IMR-90 (cell line): Measurements from ENCODE around the gene TOMM34. TPM values are rescaled to one million over a fixed set of nuclear protein-coding genes. Genes with fewer than 3 reads are reported as not detected.

Experiments used
- ATAC-seq: fragments of 200-7000 bp; cut with Tn5 transposase; 2 replicates; pipeline ENCODE4 v1.9.1; 2020; ENCODE audit warnings: low read depth, mild to moderate bottlenecking, moderate library complexity
- BruUV-seq: library from RNA; stranded (reverse); fragments of 400-500 nt; replicated peaks from 2 replicates; lab custom pipeline; 2021; lab: Mats Ljungman, UMichigan
- CTCF ChIA-PET: fragments of 300-600 bp; formaldehyde crosslinking; extraction: SDS; loops from one replicate; lab custom pipeline; 2021; ENCODE audit warnings: antibody characterized with exemption; lab: Yijun Ruan, JAX
- POLR2A ChIA-PET: fragments of 300-600 bp; sonication (Branson Sonifier 250); formaldehyde crosslinking; loops from one replicate; lab custom pipeline; 2022; ENCODE audit warnings: antibody characterized with exemption; ENCODE audit not compliant: unreplicated experiment; lab: Charles Lee
- DNase-seq: peaks from one replicate; pipeline ENCODE4 v3.0.0; 2013
- H2AFZ ChIP-seq: replicated peaks from 2 replicates; pipeline ENCODE3; 2013; ENCODE audit warnings: low read length, mild to moderate bottlenecking; ENCODE audit not compliant: poor library complexity
- H2AK5ac ChIP-seq: 2 replicates; pipeline ENCODE4 v1.6.1; 2013; ENCODE audit warnings: low read depth, low read length, inconsistent platforms
- H2AK9ac ChIP-seq: replicated peaks from 2 replicates; pipeline ENCODE3; 2013; ENCODE audit warnings: mild to moderate bottlenecking, low read depth, low read length, moderate library complexity; ENCODE audit not compliant: poor library complexity
- H2BK120ac ChIP-seq: 2 replicates; pipeline ENCODE4 v1.6.1; 2013; ENCODE audit warnings: low read depth, low read length, inconsistent platforms
- H2BK15ac ChIP-seq: 3 replicates; pipeline ENCODE4 v1.6.1; 2013; ENCODE audit warnings: low read depth, low read length, inconsistent platforms
- H2BK20ac ChIP-seq: 2 replicates; pipeline ENCODE4 v1.6.1; 2013; ENCODE audit warnings: low read depth, mild to moderate bottlenecking, inconsistent platforms, low read length, moderate library complexity
- H2BK5ac ChIP-seq: 2 replicates; pipeline ENCODE4 v1.6.1; 2013; ENCODE audit warnings: mild to moderate bottlenecking, low read depth, low read length, inconsistent platforms; ENCODE audit not compliant: poor library complexity, severe bottlenecking
- H3K14ac ChIP-seq: replicated peaks from 2 replicates; pipeline ENCODE4 v1.6.1; 2013; ENCODE audit warnings: low read depth, low read length, inconsistent platforms
- H3K18ac ChIP-seq: 2 replicates; pipeline ENCODE4 v1.6.1; 2013; ENCODE audit warnings: low read depth, low read length, control low read depth
- H3K23ac ChIP-seq: 2 replicates; pipeline ENCODE4 v1.6.1; 2013; ENCODE audit warnings: low read depth, low read length, inconsistent platforms
- H3K27ac ChIP-seq: 2 replicates; pipeline ENCODE4 v1.5.1; 2013; ENCODE audit warnings: mild to moderate bottlenecking, control low read depth, low read length; ENCODE audit not compliant: insufficient read depth
- H3K27me3 ChIP-seq: 2 replicates; pipeline ENCODE4 v1.6.1; 2013; ENCODE audit warnings: low read length; ENCODE audit not compliant: control insufficient read depth, insufficient read depth
- H3K36me3 ChIP-seq: 2 replicates; pipeline ENCODE4 v1.6.1; 2013; ENCODE audit warnings: low read length, mixed read lengths; ENCODE audit not compliant: control insufficient read depth, insufficient read depth
- H3K4ac ChIP-seq: 2 replicates; pipeline ENCODE4 v1.6.1; 2013; ENCODE audit warnings: low read depth, low read length, inconsistent platforms
- H3K4me1 ChIP-seq: 2 replicates; pipeline ENCODE4 v1.6.1; 2013; ENCODE audit warnings: low read length, mixed read lengths; ENCODE audit not compliant: control insufficient read depth, insufficient read depth
- H3K4me2 ChIP-seq: 2 replicates; pipeline ENCODE4 v1.6.1; 2013; ENCODE audit warnings: low read depth, mild to moderate bottlenecking, control low read depth, low read length, moderate library complexity
- H3K4me3 ChIP-seq: 2 replicates; pipeline ENCODE4 v1.5.1; 2013; ENCODE audit warnings: low read depth, mild to moderate bottlenecking, control low read depth, low read length, moderate library complexity; ENCODE audit not compliant: insufficient read depth
- H3K56ac ChIP-seq: 2 replicates; pipeline ENCODE4 v1.6.1; 2013; ENCODE audit warnings: low read length, inconsistent platforms; ENCODE audit not compliant: insufficient read depth; ENCODE audit errors: extremely low read depth
- H3K79me1 ChIP-seq, 2 experiments: 2 replicates each; pipeline ENCODE4 v1.6.1; 2013; ENCODE audit warnings: low read length in 2 of 2, inconsistent platforms in 1 of 2, low read depth in 1 of 2
- H3K9ac ChIP-seq: 2 replicates; pipeline ENCODE4 v1.6.1; 2013; ENCODE audit warnings: low read depth, low read length, control low read depth
- H3K9me1 ChIP-seq: 2 replicates; pipeline ENCODE4 v1.6.1; 2013; ENCODE audit warnings: low read length, inconsistent platforms; ENCODE audit not compliant: insufficient read depth
- H3K9me3 ChIP-seq: 2 replicates; pipeline ENCODE4 v1.6.1; 2013; ENCODE audit warnings: low read length; ENCODE audit not compliant: control insufficient read depth, insufficient read depth
- H4K20me1 ChIP-seq: 2 replicates; pipeline ENCODE4 v1.6.1; 2013; ENCODE audit warnings: low read length, inconsistent platforms; ENCODE audit not compliant: insufficient read depth
- H4K5ac ChIP-seq: 2 replicates; pipeline ENCODE4 v1.6.1; 2013; ENCODE audit warnings: mild to moderate bottlenecking, low read depth, low read length, control low read depth
- H4K8ac ChIP-seq, 2 experiments: 2 replicates each; pipeline ENCODE4 v1.6.1; 2013; ENCODE audit warnings: low read depth in 2 of 2, low read length in 2 of 2, control low read depth in 1 of 2, inconsistent platforms in 1 of 2
- H4K91ac ChIP-seq: 2 replicates; pipeline ENCODE4 v1.6.1; 2013; ENCODE audit warnings: low read depth, low read length, inconsistent platforms; ENCODE audit not compliant: insufficient read depth
- CEBPB ChIP-seq: IDR thresholded peaks from 2 replicates; pipeline ENCODE4 v1.6.1; 2012; ENCODE audit warnings: low read depth, low read length, improper control_type of control experiment
- CHD1 ChIP-seq: IDR thresholded peaks from 2 replicates; pipeline ENCODE4 v1.6.1; 2012; ENCODE audit warnings: low read depth, low read length, improper control_type of control experiment
- MAFK ChIP-seq: IDR thresholded peaks from 2 replicates; pipeline ENCODE4 v1.6.1; 2012; ENCODE audit warnings: low read depth, low read length, improper control_type of control experiment
- MXI1 ChIP-seq: IDR thresholded peaks from 2 replicates; pipeline ENCODE4 v1.6.1; 2012; ENCODE audit warnings: low read depth, mild to moderate bottlenecking, low read length, moderate library complexity, borderline replicate concordance
- NFE2L2 ChIP-seq: fragments of 150-350 bp; IDR thresholded peaks from 2 replicates; pipeline ENCODE4 v1.6.1; 2016; ENCODE audit warnings: low read depth, mild to moderate bottlenecking, low read length
- POLR2A ChIP-seq: IDR thresholded peaks from 2 replicates; pipeline ENCODE4 v1.6.1; 2012; ENCODE audit warnings: mild to moderate bottlenecking, low read depth, low read length
- WGBS, 2 experiments: methylation state at CpG; one replicate each; pipeline versions ENCODE4 v1.1.5 to v1.1.7; 2013; ENCODE audit warnings: missing lambda C conversion rate in 2 of 2; ENCODE audit not compliant: insufficient read length in 1 of 2; ENCODE audit errors: extremely low coverage in 2 of 2; 5-methylcytosine and 5-hydroxymethylcytosine counted together
- dilution Hi-C: fragments of 300-500 bp; cut with HindIII; formaldehyde crosslinking; loops from one replicate; pipeline ENCODE4 v1.14.3; 2018; ENCODE audit warnings: low sequenced_read_pairs; ENCODE audit not compliant: unreplicated experiment
- in situ Hi-C: fragments of 300-500 bp; cut with MboI; formaldehyde crosslinking; loops from 3 replicates; pipeline ENCODE4 v1.14.3; 2019; ENCODE audit warnings: low sequenced_read_pairs, inconsistent platforms, mixed read lengths
- intact Hi-C: fragments of 100-400 bp; cut with micrococcal nuclease; formaldehyde crosslinking; loops from 2 replicates; pipeline ENCODE4 v1.10.0; 2022
- polyA plus RNA-seq, 3 experiments: library from polyadenylated mRNA; depleted of rRNA; stranded (reverse); fragments of >200 nt; gene quantifications; 2 replicates each; pipeline ENCODE4 v1.2.3, GENCODE V29; 2012; ENCODE audit warnings: low replicate concordance in 1 of 3
- total RNA-seq: library from RNA; depleted of rRNA; stranded (reverse); fragments of >200 nt; gene quantifications from 2 replicates; pipeline ENCODE4 v1.2.3, GENCODE V29; 2012

The TOMM34 gene
- total and polyA plus RNA-seq, 2 of the 4 experiments (the other 2 are of a cell fraction), result 97.5 to 101 TPM

DNA sequence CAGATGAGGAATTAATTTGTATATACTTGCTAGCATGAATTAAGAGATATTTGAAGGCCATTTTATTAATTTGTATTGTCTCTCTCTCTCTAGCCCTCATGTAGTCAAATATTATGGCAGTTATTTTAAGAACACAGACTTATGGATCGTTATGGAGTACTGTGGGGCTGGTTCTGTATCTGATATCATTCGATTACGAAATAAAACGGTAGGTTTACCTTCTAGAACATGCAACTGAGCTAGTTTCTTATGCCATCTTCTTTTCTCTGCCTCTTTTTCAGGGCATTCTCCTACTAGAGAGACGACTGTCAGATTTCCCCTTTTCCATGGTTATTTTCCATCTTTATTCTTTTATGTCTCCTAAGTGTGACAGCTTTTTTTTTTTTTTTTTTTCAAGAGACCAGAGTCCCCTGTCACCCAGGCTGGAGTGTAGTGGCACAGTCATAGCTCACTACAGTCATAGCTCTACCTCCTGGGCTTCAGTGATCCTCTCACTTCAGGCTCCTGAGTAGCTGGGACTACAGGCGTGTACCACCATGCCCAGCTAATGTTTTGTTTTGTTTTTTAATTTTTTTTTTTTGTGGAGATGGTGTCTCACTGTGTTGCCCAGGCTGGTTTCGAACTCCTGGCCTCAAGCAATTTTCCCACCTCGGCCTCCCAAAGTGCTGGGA is 21.7 kb upstream of the TOMM34 start:
- Histone ChIP-seq H3K18ac (no peak overlapping the region), H3K9me1 (no peaks in the 10 kb centered on the region), H3K4me2 (no peak overlapping the region), H3K9me3 (no peaks in the 10 kb centered on the region), H3K4me3 (no peak overlapping the region), H3K27ac (no peak overlapping the region), H3K79me1 (peaks cover 5% of the 10 kb centered on the region in 2 experiments; a peak in 3 of 4 replicates), H2AFZ (no peak overlapping the region), H3K14ac (no peak overlapping the region), H4K5ac (no peak overlapping the region), H2AK9ac (no peak overlapping the region), H3K9ac (no peak overlapping the region), H2BK5ac (no peak overlapping the region), H2BK20ac (no peak overlapping the region), H3K27me3 (no peaks in the 10 kb centered on the region), H2BK15ac (no peak overlapping the region), H3K56ac (no peak overlapping the region), H4K20me1 (no peaks in the 10 kb centered on the region), H4K91ac (no peak overlapping the region), H2AK5ac (no peak overlapping the region), H3K4me1 (0 out of 2 replicates have a peak, but pooled peaks cover 3% of the 10 kb centered on the region), H3K4ac (no peak overlapping the region), H3K23ac (no peak overlapping the region), H4K8ac (no peak overlapping the region), H3K36me3 (peaks cover 12% of the 10 kb centered on the region), H2BK120ac (no peak overlapping the region)
- no TSS peak for BruUV-seq
- in situ Hi-C loops, result no loop called here
- ATAC-seq (no peak), DNase-seq (no peak)
- ChIA-PET POLR2A (no interaction called here), CTCF (no interaction called here)
- no CpG with 5 or more reads among the region's 8 CpGs for WGBS, 2 experiments
- TF ChIP-seq MAFK (no peak), CEBPB (peak; percentile 50), POLR2A (no peak), NFE2L2 (no peak), CHD1 (no peak), MXI1 (no peak)
- intact Hi-C loops, result no loop called here
- dilution Hi-C loops, result no loop called here
